Activated CD8-positive, alpha-beta T cell treated with anti-CD3 and anti-CD28 coated beads for 36 hours (primary cell): ENCODE results near the gene RIPPLY2. TPM values are rescaled to one million over a fixed set of nuclear protein-coding genes. Genes with fewer than 3 reads are reported as not detected.

Experiments used
- ATAC-seq: fragments of 200-7000 bp; cut with Tn5 transposase; one replicate; pipeline ENCODE4 v1.10.0; 2021; ENCODE audit warnings: mild to moderate bottlenecking, moderate library complexity
- CTCF ChIA-PET: fragments of 350-600 bp; sonication (Branson Sonifier 250); formaldehyde crosslinking; loops from one replicate; lab custom pipeline; 2021; ENCODE audit warnings: antibody characterized with exemption; lab: Charles Lee
- POLR2A ChIA-PET: fragments of 350-600 bp; sonication (Branson Sonifier 250); formaldehyde crosslinking; loops from one replicate; lab custom pipeline; 2021; ENCODE audit warnings: antibody characterized with exemption; lab: Charles Lee
- DNase-seq: peaks from one replicate; pipeline ENCODE4 v3.0.0-alpha.2; 2020
- H3K27ac Mint-ChIP-seq: one replicate; pipeline ENCODE4 v1.8.0; 2021; ENCODE audit warnings: mild to moderate bottlenecking, mixed read lengths
- H3K27me3 Mint-ChIP-seq: one replicate; pipeline ENCODE4 v1.8.0; 2021; ENCODE audit warnings: mixed read lengths
- H3K36me3 Mint-ChIP-seq: one replicate; pipeline ENCODE4 v1.8.0; 2021; ENCODE audit warnings: low read depth, mixed read lengths
- H3K4me1 Mint-ChIP-seq: one replicate; pipeline ENCODE4 v1.8.0; 2021; ENCODE audit warnings: low read depth, mixed read lengths
- H3K4me3 Mint-ChIP-seq: one replicate; pipeline ENCODE4 v1.8.0; 2021; ENCODE audit warnings: mild to moderate bottlenecking, moderate library complexity, mixed read lengths
- H3K9me3 Mint-ChIP-seq: one replicate; pipeline ENCODE4 v1.8.0; 2021; ENCODE audit warnings: mixed read lengths
- CTCF ChIP-seq: fragments of 200-600 bp; IDR thresholded peaks from one replicate; pipeline ENCODE4 v1.8.0; 2022; ENCODE audit warnings: antibody characterized with exemption, mild to moderate bottlenecking
- intact Hi-C: fragments of 100-400 bp; cut with micrococcal nuclease; formaldehyde crosslinking; loops from one replicate; pipeline ENCODE4 v1.10.0; 2022
- total RNA-seq, 2 experiments: library from RNA; stranded (reverse); gene quantifications; one replicate each; pipeline ENCODE4 v1.2.3, GENCODE V29; 2021

Gene RIPPLY2
- total RNA-seq, 2 experiments from 2014 or later: not detected

GRCh38 chr6:83827050-83827449 lies 26.1 kb upstream of the RIPPLY2 start:
- no peak overlapping the region for H3K27ac Mint-ChIP-seq

DNA sequence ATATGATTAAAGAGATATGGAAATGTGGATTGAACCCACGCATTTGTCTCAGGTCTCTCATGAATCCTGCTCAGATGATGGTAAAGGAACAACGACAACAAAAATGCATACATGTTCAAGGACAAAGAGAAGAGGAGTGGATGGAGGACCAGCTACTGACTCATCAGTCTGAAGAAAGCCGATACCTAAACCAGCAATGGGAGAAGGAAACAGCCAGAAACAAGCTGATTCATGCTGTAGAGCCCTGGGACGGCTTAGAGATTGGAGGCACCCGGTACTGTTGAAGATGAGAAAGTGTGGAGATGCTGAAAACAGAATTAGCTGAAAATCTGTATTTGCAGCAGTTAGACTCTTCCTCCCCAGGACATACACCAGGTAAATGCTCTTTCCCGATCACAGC lies 14.4 kb upstream of the RIPPLY2 start:
- Mint-ChIP-seq H3K27me3 (peaks cover 18% of the 10 kb centered on the region), H3K4me1 (no peaks in the 10 kb centered on the region), H3K4me3 (no peak overlapping the region), H3K9me3 (peaks cover 8% of the 10 kb centered on the region), H3K36me3 (no peaks in the 10 kb centered on the region), H3K27ac (no peak overlapping the region)
- POLR2A ChIA-PET: no interaction called here
- TF ChIP-seq CTCF: no peak
- CTCF ChIA-PET: no interaction called here
- ATAC-seq (no peak), DNase-seq (no peak)
- intact Hi-C loops: no loop called here

More at GRCh38 chr6:83827050-83827449, 26.1 kb upstream of the RIPPLY2 start:
- ChIA-PET POLR2A (no interaction called here), CTCF (interaction anchor here (1.0 kb wide), 1 partner anchor 10 kb away, joined by 3 read pairs; no protein-coding TSS in a partner anchor)
- Mint-ChIP-seq H3K36me3 (no peaks in the 10 kb centered on the region), H3K27me3 (peaks cover 8% of the 10 kb centered on the region), H3K4me1 (no peaks in the 10 kb centered on the region), H3K4me3 (no peak overlapping the region), H3K9me3 (no peaks in the 10 kb centered on the region)
- intact Hi-C loops: no loop called here
- DNase-seq: no peak
- ATAC-seq: no peak
- no peak for TF ChIP-seq CTCF

- no peaks in the 10 kb centered on the region for H3K36me3 Mint-ChIP-seq
- DNase-seq: no peak
- ChIA-PET CTCF (no interaction called here), POLR2A (no interaction called here)
- H3K4me3 Mint-ChIP-seq: no peak overlapping the region
- intact Hi-C loops: no loop called here
- H3K27ac Mint-ChIP-seq: no peak overlapping the region
- H3K4me1 Mint-ChIP-seq: no peaks in the 10 kb centered on the region
- peaks cover 14% of the 10 kb centered on the region for H3K27me3 Mint-ChIP-seq
- peaks cover 6% of the 10 kb centered on the region for H3K9me3 Mint-ChIP-seq
- TF ChIP-seq CTCF: no peak
- ATAC-seq: no peak
These were observed 9.0 kb upstream of the RIPPLY2 start for GRCh38 chr6:83844170-83844569.

- intact Hi-C loops: no loop called here
- TF ChIP-seq CTCF: no peak
- ATAC-seq: no peak
- H3K27me3 Mint-ChIP-seq: peaks cover 24% of the 10 kb centered on the region
- ChIA-PET CTCF (no interaction called here), POLR2A (no interaction called here)
- no peak for DNase-seq
- no peak overlapping the region for H3K27ac Mint-ChIP-seq
- H3K36me3 Mint-ChIP-seq: no peaks in the 10 kb centered on the region
- H3K9me3 Mint-ChIP-seq: peaks cover 1% of the 10 kb centered on the region
- H3K4me1 Mint-ChIP-seq: no peaks in the 10 kb centered on the region
- H3K4me3 Mint-ChIP-seq: no peak overlapping the region
These were observed 6.9 kb upstream of the RIPPLY2 start for GRCh38 chr6:83846291-83846690.

DNA sequence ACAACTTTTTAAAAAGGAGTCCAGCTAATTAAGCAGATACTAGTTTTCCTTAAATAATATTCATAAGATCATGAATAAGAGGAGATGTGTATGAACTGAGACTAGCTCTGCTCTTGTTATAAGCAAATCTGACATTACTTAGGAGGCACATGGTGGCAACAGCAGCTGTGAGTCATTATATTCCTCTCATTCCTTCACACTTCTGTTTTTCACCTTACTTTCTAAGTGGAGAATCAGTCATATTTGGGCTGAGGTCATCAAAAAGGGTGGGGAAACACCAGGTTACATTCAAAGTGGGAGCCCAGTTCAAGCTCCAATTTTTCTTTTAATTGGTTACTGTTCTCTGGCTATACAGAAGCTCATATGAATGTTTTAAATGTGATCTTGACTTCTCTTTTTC lies 6.0 kb upstream of the RIPPLY2 start:
- TF ChIP-seq CTCF: no peak
- CTCF ChIA-PET: no interaction called here
- no peak for DNase-seq

More for the DNA sequence above, 6.0 kb upstream of the RIPPLY2 start:
- H3K4me1 Mint-ChIP-seq: no peaks in the 10 kb centered on the region
- no peaks in the 10 kb centered on the region for H3K9me3 Mint-ChIP-seq
- intact Hi-C loops: no loop called here
- no peak overlapping the region for H3K27ac Mint-ChIP-seq
- ATAC-seq: peak; percentile 56
- H3K4me3 Mint-ChIP-seq: no peak overlapping the region
- no peaks in the 10 kb centered on the region for H3K36me3 Mint-ChIP-seq
- H3K27me3 Mint-ChIP-seq: peaks cover 31% of the 10 kb centered on the region
- POLR2A ChIA-PET: no interaction called here
